ENCODE results near the gene RNF103.

DNA sequence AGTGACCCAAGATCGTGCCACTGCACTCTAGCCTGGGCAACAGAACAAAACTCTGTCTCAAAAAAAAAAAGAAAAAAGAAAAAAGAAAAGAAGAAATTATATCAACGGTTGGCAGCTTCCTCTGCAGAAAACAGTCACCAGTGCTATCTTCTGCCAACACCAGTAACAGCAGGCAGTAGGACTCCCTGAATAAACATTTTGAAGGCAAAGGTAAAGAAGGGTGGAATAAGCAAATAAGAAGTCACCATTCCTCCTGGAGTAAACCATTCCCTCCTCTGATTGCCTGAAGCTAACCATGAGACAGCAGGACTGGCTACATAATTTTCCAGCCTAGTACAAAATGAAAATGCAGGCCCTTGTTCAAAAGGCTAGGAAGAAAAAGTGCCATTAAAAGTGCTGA lies 9.0 kb upstream of the RNF103 start:
- TF ChIP-seq FOS (IDR thresholded peaks at IDR 0.05; ENCODE audit: borderline replicate concordance, insufficient read depth, low read length) (no peak), CTCF (IDR thresholded peaks at IDR 0.05; ENCODE audit: extremely low read depth in 1 of 2, insufficient read depth in 1 of 2, low read depth in 1 of 2, low read length in 2 of 2) (no peak), EZH2 (IDR thresholded peaks at IDR 0.05; ENCODE audit: borderline replicate concordance, low read depth, low read length, severe bottlenecking) (no peak), MYC (IDR thresholded peaks at IDR 0.05; ENCODE audit: low read depth, low read length) (no peak), MAX (IDR thresholded peaks at IDR 0.05; ENCODE audit: insufficient read depth, insufficient read length) (no peak), GATA2 (IDR thresholded peaks at IDR 0.05; ENCODE audit: insufficient read depth, insufficient read length, low read depth, low read length) (no peak), POLR2A (IDR thresholded peaks at IDR 0.05; ENCODE audit: low read depth, low read length) (no peak), JUN (IDR thresholded peaks at IDR 0.05; ENCODE audit: borderline replicate concordance, insufficient read depth, insufficient read length, low read depth) (no peak), POLR2AphosphoS5 (IDR thresholded peaks at IDR 0.05; ENCODE audit: insufficient read depth, low read depth, low read length) (no peak)

All from endothelial cell of umbilical vein (primary cell).